ENCODE measurements around the gene SCO1. TPM values are rescaled to one million over a fixed set of nuclear protein-coding genes. Genes with fewer than 3 reads are reported as not detected.

Gene SCO1
- total RNA-seq: 23.6 and 24.3 TPM in 2 replicates

GRCh38 chr17:10697092-10698081, at the start of gene SCO1, which contains the start of gene ADPRM:
TSS of gene SCO1 (minus strand) at chr17:10697533. CDS start at chr17:10697507, 26 bp downstream.
TSS of gene ADPRM (plus strand) at chr17:10697594. CDS start at chr17:10704927, 7,333 bp downstream.

GRCh38 chr17:10729334-10730193, 32.2 kb upstream of the SCO1 start, which contains the start of gene TMEM220:
TSS of gene TMEM220 (minus strand) at chr17:10730023. CDS start at chr17:10729851, 172 bp downstream.

GRCh38 chr17:10657148-10657547, 40.2 kb downstream of the SCO1 start, which contains the start of gene MYH3:
TSS of gene MYH3 (minus strand) at chr17:10657309. CDS start at chr17:10655064, 2,245 bp downstream.

Other genes with a start within 250 kb of the SCO1 start
- gene MYH4, start 228.0 kb downstream of the SCO1 start, total RNA-seq: not detected in 2 replicates
- not detected in 2 replicates for gene MYH1, start 179.0 kb downstream of the SCO1 start, total RNA-seq
- under 0.01 TPM in 1 of 2 replicates, not detected in the other for gene MYH2, start 147.9 kb downstream of the SCO1 start, total RNA-seq
- 0.16 and 0.38 TPM in 2 replicates for gene MYH3, start 40.2 kb downstream of the SCO1 start, total RNA-seq
- gene ADPRM, start 61 bp upstream of the SCO1 start, total RNA-seq: 5.4 and 9.8 TPM in 2 replicates
- 3.1 and 4.4 TPM in 2 replicates for gene TMEM220, start 32.5 kb upstream of the SCO1 start, total RNA-seq
- gene TMEM238L, start 106.6 kb upstream of the SCO1 start, total RNA-seq: not detected in 2 replicates
- not detected in 2 replicates for gene PIRT, start 140.6 kb upstream of the SCO1 start, total RNA-seq